GM15510 (cell line): ENCODE data around the gene PRKAR2B.

Experiments used
- POLR2A ChIP-seq: IDR thresholded peaks from 3 replicates; pipeline ENCODE4 v1.6.1; 2011; ENCODE audit warnings: borderline replicate concordance; ENCODE audit not compliant: insufficient read length; ENCODE audit errors: extremely low read depth

PRKAR2B gene

DNA sequence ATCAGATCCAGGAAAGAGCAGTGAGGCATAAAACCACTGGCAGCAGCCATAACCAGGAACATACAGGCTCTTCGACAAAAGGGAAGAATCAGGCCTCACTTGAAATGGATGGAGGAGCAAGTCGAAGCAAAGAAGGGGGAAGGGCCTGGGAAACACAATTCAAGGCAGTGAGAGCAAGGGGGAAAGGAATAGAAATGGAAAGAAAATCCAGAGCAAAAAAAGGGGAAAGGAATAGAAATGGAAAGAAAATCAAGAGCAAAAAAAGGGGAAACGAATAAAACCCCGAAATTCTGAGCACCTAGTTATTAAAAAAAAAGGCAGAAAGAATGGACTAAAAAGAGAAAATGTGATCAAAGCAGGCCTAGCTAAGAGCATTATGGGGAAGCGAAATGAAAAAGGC lies 24.1 kb upstream of the PRKAR2B start:
- no peak for TF ChIP-seq POLR2A

DNA sequence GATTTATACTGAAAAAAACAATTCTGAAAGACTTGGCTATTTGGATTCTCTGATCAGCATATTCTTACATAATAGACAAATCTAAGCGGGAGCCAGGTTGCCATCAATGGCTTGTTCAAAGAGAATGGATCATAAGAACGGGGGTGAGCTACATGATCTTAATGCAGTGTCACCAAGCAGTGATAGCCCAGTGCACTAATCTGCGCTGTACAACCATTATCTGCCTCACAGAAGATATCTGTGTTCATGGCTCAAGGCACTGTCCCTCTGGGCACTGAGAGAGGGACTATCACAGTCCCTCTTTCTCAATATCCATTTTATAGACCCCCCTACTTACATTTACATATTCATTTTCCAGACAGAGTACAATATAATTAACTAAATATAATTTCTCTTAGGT lies 22.9 kb upstream of the PRKAR2B start:
- TF ChIP-seq POLR2A: no peak

DNA sequence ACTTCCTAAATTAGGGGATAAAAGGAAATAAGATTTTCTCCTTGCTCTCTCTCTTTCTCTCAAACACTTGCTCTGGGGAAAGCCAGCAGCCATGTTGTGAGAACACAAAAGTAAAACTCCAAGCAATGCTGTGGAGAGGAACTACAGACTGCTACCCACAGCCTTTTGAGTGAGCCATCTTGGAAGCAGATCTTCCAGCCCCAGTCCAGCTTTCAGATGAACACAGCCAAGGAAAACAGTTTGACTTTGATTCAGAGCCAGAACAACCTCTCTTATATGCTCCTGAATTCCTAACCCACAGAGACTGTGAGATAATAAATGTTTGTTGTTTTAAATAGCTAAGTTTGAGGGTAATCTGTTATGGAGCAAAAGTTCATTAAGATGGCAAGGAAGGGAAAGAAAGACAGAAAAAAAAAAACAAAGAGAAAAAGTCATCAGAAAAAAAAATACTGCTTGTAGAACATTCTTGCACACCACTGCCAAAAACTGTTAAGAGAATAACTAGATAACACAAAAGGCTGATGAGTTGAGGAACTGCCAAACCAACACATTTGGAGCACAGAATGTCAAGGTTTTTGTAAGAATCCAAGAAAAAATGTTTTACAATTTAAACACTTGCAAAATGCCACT lies 20.9 kb upstream of the PRKAR2B start:
- no peak for TF ChIP-seq POLR2A

DNA sequence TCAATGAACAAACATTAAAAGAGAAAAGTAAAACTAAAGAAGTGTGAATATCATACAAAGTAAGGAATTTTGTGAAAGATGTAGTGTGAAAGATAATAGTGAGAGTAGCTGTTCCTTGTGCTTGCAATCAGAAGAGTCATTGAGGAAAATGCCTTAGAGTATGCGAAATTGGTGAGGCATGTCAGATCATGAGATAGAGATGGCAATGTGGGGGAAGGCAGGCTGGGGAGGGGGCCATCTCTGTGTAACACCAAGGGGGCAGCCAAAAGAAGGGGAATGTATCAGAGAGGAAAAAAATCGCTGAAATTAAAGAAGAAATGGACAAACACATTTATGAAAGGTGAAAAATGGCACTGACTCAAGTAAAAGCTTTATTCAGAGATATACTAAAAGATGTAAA lies 19.6 kb upstream of the PRKAR2B start:
- TF ChIP-seq POLR2A: no peak

DNA sequence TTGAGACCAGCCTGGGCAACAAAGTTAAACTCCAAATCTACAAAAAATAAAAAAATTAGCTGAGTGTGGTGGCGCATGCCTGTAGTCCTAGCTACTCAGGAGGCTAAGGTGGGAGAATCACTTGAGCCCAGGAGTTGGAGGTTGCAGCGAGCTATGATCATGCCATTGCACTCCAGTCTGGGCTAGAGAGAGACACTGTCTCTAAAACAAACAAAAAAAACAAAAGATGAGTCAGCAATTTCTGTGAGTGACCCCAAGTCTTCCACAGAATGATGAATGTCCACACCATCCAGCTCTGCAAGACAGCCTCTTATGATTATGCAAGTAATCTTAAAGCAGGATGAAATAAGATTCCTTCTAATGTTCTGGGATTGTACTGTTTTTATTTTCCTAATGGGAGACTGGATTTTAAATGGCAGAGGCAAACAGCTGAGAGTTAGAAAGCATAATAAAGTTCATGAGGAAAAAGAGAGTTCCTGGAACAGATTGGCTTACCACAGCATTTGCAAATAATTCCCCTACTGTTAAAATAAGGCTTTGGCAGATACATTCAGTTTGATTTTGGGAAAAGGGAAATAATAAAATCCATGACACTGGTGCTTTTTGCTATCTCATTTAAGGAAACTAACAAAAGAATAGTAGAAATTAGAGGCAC lies 18.9 kb upstream of the PRKAR2B start:
- no peak for TF ChIP-seq POLR2A

DNA sequence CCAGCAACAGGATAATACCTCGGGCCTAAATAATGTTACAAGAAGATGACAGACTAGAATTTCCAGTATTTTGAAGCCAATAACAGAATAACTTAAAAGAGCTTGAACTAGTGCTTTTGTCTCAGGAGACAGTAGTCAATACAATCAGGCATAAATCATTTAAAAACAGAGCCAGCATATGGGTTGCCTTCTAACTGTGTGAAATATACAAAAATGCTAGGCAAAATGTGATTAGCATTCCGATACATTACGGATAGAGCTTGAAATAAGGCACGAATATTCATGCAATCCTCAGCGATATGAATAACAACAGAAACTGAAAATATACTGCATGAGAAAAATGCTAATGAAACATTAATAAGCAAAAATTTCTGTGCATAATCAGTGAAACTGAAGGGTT lies 18.3 kb upstream of the PRKAR2B start:
- TF ChIP-seq POLR2A: no peak

DNA sequence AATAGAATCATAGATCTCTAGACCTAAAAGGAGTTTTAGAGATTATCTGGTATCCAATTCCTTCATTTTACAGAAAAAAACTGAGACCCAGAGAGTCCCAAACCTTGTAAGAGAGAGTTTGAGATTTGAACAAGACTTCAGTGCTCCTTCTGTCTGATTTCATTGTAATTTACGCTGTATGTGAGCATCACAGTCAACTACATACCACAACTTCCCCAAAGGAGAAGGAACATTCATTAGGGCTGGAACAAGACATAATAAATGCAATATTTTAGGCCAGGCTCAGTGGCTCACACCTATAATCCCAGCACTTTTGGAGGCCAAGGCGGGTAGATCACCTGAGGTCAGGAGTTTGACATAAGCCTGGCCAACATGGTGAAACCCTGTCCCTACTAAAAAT lies 17.3 kb upstream of the PRKAR2B start:
- no peak for TF ChIP-seq POLR2A

DNA sequence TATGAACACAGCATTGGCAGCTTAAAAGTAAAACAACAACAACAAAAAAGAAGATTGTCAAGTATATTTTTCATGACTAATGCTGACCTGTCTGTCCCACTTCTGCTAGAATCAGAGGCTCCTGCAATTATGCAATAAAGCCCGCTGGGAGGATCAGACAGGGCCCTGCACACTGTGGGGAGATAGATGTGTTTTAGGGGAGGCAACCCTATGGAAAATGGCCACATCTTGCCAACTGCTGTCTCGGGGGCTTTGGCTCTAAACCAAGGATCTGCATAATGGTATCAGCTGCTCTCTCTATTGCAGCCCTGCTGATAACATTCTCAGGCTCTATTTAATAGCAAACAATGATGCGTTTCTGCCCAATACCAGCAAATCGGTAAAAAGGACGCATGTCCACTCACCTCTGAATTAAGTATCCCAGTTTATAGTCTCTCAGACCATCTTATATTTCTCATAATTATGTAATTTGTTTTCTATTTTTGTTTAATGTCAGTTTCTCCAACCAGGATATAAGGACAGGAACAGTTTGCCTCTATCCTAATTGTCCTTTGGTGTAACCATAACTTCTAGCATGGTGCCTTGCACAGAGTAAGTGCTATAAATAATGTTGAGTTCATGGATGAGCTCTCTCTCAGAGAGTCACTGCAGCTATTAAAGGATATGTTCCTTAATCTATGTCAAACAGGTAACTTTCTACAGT lies 15.3 kb upstream of the PRKAR2B start:
- no peak for TF ChIP-seq POLR2A

DNA sequence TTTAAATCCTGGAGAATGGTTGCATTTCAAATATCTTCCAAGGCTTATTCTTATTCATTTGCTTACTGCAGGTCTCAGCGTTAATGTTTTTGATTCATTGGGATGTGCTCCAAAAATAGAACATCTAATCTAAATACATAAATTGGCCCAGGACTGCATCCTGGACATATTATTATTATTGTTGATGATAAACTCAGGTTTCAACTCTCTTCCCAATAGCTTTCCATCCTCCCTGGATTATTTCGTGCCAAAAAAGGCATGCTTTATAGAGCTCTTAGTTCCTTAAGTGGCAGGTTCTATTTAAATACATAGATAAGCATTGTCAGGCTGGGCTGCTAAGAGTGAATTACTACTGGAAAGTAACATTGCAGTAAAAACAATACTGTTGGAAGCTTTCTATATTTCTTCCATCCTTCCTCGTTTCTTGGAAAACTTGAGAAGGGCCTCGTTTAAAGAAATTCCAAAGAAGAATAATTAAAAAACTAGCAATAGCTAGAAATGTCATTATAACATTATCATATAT lies 14.7 kb upstream of the PRKAR2B start:
- TF ChIP-seq POLR2A: no peak

DNA sequence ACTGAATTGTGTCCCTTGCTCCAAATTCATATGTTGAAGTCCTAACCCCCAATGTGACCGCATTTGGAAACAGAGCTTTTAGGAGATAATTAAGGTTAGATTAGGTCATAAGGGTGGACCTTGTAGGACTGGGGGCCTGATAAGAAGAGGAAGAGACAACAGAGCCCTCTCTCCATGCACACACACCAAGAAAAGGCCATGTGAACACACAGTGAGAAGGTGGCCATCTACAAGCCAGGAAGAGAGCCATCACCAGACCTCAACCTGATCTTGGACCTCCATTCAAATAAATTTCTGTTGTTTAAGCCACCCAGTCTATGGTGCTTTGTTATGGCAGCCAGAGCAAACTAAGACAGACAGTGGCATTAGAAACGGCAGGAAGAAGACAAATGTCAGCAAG lies 12.5 kb upstream of the PRKAR2B start:
- TF ChIP-seq POLR2A: no peak

DNA sequence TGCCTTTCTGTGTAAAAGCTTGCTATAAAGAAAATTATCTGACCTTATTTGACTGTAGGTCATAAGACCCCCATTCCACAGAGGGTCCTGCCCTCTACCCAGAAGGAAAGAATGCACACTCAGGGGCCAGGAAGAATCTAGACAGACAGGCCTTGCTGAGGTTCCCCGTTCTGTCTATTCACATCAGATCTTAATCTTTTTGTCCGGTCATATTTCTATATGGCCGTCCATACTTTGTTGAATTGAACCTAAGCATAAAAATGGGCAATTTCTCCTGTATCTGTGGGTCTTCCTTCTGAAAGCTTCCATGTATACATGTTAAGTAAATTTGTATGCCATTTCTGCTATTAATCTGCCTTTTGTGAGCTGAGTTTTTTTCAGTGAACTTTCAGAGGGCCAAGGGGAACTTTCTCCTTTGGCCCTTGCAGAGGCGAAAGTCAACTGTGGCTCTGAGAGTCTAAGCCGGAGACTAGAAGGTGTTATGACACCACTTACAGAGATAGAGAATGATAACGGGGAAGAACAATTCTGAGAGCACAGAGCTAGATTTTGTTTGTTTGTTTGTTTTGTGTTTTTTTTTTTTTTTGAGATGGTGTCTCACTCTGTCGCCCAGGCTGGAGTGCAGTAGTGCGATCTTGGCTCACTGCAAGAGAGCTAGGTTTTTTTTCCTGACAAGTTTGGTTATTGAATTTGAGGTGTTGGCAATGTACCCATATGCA lies 11.6 kb upstream of the PRKAR2B start:
- no peak for TF ChIP-seq POLR2A

DNA sequence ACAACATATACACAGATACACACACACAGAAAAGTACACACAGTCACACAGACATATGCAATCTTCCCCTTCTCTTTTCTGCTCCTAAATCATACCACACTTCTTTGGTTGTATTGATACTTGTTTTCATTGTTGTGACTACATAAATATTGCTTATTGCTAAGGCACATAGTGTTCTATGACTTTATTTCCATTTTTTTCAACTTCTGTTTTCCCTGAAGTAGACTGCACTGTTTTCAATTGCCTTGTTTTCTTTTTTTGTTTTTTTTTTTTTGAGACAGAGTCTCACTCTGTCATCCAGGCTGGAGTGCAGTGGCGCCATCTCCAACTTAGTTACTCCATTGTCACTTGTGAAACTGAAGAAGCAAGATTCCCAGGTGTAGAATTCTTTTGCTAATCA lies 10.0 kb upstream of the PRKAR2B start:
- TF ChIP-seq POLR2A: no peak

DNA sequence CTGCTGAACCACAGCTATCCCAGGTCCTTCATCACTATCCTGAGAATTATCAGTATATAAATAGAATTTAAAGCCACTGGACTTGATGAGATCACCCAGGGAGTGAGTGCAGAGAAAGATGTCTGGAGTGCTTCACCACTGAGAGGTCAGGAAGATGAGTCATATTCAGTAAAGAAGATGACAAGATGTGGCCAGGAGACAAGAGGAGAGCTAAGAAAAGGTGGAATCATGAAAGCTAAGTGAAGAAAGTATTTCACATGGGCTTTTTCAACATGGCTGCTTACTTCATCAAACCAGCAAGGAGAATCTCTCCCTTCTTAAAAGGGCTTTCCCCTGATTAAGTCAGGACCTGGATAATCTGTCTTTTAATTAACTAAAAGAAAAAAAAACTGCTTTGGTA lies 9.1 kb upstream of the PRKAR2B start:
- no peak for TF ChIP-seq POLR2A

DNA sequence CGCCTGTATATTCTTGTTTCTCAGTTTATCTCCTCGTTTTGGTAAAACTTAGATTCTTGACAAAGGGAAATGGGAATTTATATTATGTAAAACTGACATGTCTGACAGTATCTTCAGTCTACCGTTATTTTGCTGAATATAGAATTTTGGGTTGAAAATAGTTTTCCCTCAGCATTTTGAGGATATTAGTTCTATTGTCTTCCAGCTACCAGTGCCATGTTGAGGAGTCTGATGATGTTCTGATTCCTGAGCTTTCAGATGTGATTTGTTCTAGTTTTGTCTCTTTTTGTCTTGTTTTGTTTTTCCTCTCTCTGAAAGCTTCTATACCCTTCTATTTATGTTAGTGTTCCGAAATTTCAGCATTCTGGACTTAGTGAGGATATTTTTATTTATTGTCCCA lies 8.0 kb upstream of the PRKAR2B start:
- no peak for TF ChIP-seq POLR2A
